Right renal pelvis (tissue), 4 donors: ENCODE measurements around the gene MMS22L. TPM values are rescaled to one million over a fixed set of nuclear protein-coding genes. Genes with fewer than 3 reads are reported as not detected.
A peak's percentile ranks its signal among the peaks of the same experiment; 100 is the strongest.
"Not testable (repeated sequence)": the region's sequence is repeated elsewhere in the genome, so short reads cannot be mapped to it uniquely, and the experiment has no call there.

ENCODE experiments used
- DNase-seq, 4 donors: peaks; one replicate each; pipeline ENCODE4 v3.0.0-alpha.2; 2013; ENCODE audit warnings: low read depth in 4 of 4, low spot score in 3 of 4, missing footprints in 1 of 4
- polyA plus RNA-seq, 4 donors: library from polyadenylated mRNA; unstranded; fragments of 120-200 nt; gene quantifications; one replicate each; pipeline ENCODE4 v1.2.1, GENCODE V29; 2013; ENCODE audit not compliant: insufficient read length in 4 of 4

The MMS22L gene
- polyA plus RNA-seq, 4 donors, result 10.0 to 11.9 (median 11.6) TPM

DNA sequence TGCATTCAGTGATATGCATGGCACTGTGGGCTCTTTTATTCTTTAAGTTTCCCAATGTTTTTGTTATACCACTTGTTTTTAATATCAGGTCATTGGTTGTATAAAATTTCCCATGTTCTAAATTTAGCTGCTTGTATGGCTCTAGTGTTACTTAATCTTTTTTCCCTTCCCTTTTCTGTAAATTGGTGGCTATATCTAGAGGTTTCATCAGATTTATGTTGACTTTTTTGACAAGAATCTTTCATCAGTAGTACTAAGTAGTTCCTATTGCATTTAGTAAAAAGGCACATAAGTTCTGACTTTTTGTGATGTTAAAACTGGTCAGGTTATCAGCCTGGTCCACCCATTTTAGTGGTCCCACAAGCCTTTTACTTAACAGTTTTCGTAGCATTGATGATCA, 51.1 kb downstream of the MMS22L start:
- DNase-seq, result no peak

DNA sequence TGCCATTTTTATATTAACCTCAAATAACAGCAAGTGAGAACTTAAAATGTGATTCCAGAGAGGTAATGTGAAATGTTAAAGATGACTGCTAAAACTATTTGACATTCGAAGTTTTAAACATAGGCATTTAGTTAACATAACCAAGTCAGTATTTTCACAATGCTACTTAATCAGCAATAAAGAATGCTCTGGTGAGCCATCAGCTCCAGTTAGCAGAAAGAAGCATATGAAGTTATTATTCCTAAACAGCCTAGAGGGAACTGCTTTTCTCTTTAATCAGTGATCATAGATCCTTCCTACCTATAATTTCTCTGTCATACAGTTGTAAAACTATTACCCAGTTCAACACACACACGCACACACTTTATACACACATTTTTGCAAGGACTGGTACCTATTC, 60.1 kb downstream of the MMS22L start:
- no peak for DNase-seq

- DNase-seq, result no peak
Measured at GRCh38 chr6:97218912-97219311, 64.1 kb downstream of the MMS22L start.

- DNase-seq, result peak in 1 of 4 donors; percentile 5
Measured at GRCh38 chr6:97215157-97215769, 67.8 kb downstream of the MMS22L start.

DNA sequence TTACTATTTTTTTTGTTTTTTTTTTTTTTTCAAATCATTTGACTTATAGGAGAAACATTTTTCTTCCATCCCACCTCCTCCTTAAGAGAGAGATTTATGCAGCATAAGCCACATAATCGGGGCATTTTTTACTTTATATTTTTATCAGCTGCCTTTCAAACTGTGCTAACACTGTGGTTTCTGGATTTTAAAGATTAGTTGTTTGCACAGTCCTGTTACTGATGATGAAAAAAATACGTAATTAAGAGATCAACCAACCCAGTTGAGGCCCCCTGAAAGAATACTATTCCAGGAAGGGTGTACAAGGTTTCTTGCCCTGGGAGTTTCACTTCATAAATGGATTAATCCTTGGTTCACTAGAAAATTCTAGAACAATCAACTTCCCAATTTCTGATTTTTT, 68.3 kb downstream of the MMS22L start:
- no peak for DNase-seq

GRCh38 chr6:97207383-97207782, 75.6 kb downstream of the MMS22L start:
- no peak for DNase-seq

- no peak for DNase-seq
Measured at GRCh38 chr6:97205966-97206365, 77.0 kb downstream of the MMS22L start.

DNA sequence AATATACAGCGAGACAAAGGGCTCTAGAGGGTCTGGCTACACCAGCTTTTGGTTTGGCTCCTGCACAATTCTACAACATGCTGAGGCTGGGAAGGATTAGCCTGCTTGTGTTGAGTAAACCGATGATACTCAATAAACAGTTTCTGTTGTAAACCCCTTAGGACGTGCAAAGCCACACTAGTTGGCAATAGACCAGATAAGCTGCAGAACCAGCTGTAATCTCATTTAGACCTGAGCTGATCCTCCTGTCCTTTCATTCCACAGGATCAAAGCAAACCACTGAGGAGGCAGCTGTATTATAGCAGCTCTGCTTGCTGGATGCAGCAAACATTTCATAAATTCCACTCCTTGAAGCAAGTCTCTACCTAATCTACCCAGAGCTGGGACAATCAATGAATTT, 79.7 kb downstream of the MMS22L start:
- DNase-seq, result no peak

DNA sequence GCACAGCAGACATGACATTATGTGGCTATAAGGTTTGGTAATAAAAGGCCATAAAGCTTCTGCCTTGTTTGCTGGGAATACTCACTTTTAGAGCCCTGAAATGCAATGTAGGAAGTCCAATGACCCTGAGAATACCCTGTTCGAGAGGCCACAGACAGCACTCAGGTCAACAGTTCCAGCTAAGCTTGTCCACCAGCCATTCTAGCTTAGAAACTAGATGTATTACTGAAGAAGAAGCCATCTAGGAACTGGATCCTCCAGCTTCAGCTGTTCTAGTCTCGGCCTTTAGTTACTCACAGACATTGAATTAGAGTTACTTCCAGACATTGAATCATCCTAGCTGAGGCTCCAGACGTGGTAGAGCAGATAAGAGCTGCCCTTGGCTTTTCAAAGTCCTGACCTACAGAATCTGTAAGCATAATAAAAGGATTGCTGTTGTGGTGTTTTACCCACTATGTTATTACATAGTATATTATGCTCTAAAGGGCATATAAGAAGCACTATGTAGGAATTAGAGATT, 84.9 kb downstream of the MMS22L start:
- DNase-seq, result no peak

DNA sequence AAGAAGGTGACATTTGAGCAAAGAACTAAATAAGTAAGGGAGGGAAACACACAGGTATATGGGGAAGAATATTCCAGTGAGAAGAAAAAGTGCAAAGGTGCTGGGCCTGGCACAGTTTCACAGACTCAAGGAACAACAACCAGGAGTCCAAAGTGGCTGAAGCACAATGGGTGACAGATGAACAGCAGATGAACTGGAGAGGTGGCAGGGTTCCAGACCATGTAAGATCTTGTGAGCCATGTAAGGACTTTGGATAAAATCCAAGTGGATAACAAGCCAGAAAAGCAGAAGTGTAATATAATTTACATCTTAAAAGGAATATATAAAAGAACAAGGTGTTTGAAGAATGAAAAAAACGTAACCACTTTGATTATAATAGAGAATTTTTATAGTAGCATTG, 87.9 kb downstream of the MMS22L start:
- DNase-seq, result no peak

DNA sequence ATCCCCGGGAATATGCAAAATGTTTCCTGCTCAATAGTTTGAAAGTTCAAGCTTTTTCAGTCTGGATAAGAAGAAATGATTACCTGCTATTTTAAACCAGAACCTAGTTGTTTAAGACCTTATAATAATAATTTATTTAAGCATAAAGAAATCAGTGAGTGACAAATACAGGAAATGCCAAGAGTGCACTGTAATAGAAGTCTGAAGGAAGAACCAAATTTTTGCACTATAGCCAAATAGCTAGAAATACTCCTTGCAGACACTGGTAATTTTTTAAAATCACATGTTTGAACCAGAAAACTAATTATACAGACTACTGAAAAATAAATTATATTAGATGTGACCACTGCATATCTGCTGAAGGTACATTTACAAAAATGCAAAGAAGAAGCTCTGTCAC, 93.2 kb downstream of the MMS22L start:
- DNase-seq, result no peak

- no peak for DNase-seq
Measured at GRCh38 chr6:97187951-97188350, 95.1 kb downstream of the MMS22L start.

GRCh38 chr6:97186416-97186999, 96.5 kb downstream of the MMS22L start:
- DNase-seq, result peak; percentile 32 to 47 (median 40)

DNA sequence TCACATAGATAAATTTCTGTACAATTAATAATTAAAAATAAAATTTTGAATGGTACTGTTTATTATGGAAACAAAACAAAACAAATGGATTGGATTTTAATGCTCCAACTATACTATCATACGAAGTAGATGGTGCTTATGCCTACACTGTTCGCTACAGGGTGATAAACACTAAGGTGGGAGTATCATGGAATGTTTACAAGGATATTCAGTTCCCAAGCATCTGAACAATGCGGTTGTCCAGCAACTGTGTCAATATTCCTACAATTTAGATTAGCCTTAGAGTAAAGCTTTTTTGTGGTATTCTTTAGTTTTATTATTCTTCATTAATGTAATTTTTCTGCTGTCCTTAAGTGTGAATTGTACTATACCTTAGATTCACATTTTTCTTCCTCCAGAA, 105.1 kb downstream of the MMS22L start:
- peak in 1 of 4 donors; percentile 4 for DNase-seq

DNA sequence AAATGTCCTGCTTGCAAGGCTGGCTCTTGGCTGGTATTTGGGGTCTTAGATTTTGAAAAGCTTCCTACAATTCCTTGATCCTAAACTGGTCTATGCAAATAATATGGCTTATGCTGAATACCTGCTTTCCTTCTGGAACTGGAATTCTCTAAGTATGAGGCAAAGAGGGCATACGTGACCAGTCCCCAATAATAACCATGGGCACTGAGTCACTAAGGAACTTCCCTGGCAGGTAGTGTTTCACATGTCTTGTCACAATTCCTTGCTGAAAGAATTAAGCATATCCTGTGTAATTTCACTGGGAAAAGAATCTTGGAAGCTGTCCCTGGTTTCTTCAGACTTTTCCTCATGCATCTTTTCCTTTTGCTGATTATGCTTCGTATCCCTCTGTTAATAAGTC, 106.5 kb downstream of the MMS22L start:
- DNase-seq, result no peak

DNA sequence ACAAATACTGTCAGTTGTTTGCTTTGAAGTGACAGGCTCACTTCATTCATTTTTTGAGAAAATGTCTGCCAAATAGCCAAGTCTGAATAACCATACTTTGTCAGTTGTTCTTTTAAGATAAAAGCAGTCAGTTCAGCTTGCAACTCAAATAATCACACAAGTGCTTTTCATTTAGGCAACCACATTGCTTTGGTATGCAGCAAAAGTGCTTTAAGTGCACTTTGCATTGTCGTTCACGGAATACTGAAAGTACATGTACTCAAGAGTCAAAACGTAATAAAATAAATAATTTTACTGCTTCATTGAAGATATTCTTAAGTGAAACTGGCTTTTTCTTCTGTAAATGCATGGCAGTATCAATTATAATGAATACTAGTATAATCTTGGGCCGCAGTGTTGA, 107.2 kb downstream of the MMS22L start:
- DNase-seq, result no peak

DNA sequence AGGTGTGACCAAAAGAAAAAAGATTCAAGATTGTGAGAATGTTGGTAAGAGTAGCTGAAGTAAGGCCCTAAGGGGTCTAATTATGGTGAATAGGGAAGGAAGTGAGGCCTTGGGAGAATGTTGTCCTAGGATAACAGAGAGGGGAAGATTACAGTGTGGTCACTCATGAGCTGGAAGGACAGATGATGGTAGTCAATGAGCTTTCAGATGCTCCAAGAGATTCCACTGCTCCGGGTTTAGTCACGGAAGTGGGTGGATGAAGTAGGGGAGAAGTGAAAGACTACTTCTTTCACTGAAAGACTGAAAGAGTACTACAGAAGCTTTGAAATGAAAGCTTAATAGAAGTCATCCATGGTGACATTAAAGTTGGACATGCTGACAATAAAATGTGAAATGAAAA, 108.5 kb downstream of the MMS22L start:
- DNase-seq, result no peak

DNA sequence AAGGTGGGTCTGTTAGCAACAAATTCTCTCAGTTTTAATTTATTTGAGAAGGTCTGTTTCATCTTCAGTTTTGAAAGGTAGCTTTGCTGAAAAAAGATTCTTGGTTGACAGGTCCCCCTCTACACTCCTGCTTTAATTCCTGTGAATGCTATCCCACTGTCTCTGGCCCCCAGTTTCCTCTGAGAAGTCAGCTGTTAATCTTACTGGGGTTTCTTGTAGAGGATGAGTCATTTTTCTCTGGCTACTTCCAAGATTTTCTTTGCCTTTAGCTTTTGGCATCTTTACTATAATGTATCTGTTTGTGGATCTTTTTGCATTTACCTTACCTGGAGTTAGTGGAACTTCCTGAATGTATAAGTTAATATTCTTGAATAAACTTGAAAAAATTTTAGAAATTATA, 122.7 kb downstream of the MMS22L start:
- no peak for DNase-seq

DNA sequence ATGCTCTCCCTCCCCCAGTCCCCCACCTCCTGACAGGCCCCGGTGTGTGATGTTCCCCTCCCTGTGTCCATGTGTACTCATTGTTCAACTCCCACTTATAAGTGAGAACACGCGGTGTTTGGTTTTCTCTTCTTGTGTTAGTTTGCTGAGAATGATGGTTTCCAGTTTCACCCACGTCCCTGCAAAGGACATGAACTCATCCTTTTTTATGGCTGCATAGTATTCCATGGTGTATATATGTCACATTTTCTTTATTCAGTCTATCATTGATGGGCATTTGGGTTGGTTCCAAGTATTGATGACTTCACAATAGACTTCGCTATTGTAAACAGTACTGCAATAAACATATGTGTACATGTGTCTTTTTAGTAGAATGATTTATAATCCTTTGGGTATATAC, 127.6 kb downstream of the MMS22L start:
- DNase-seq, result not testable (repeated sequence)

GRCh38 chr6:97154015-97154414, 129.0 kb downstream of the MMS22L start:
- no peak for DNase-seq

- no peak for DNase-seq
Measured at GRCh38 chr6:97151601-97152000, 131.4 kb downstream of the MMS22L start.

DNA sequence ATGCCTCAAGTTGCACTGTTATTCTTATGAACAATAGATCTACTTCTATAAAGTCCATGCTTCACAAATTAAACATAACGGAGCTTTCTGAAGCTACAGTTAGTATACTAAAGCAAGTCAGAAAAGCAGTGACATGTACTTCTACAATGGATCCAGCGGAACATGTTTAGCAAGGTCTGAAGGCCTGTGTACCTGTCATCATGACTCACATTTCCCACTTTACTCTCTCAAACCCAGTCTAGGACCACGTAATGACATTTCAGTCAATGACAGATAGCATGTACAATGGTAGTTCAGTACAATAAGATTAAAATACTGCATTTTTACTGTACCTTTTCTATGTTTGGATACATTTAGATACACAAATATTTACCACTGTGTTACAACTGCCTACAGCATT, 132.1 kb downstream of the MMS22L start:
- no peak for DNase-seq

DNA sequence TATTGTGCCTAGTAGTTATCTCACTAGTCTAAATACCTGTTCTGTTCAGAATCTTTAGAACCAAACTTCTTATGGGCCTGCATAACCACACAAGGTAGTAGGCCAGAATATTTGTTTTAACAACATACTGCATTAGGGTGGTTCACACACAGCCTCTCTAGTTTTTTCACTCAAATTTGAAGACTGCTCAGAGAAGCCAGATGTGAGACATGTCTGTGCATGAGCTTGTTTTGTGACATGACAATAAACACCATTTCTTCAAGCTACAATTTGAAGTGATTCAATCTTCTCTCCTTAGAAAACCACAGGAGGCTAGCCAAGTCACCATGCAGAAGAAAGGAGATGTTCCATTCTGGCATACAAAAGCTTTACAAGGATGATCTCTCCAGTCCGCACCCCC, 135.6 kb downstream of the MMS22L start:
- DNase-seq, result no peak
